ENCODE measurements around the gene TNK1.

The TNK1 gene

GRCh38 chr17:7408863-7409262 lies 28.0 kb downstream of the TNK1 start:
- in situ Hi-C loops (cut with MboI; ENCODE audit: low sequenced_read_pairs): no loop called here

- in situ Hi-C loops (cut with MboI; ENCODE audit: low sequenced_read_pairs): no loop called here
Measured at GRCh38 chr17:7409716-7410115, 28.8 kb downstream of the TNK1 start.

- in situ Hi-C loops (cut with MboI; ENCODE audit: low sequenced_read_pairs): no loop called here
Measured at GRCh38 chr17:7410634-7411426, 29.9 kb downstream of the TNK1 start.

GRCh38 chr17:7411427-7411750 lies 30.5 kb downstream of the TNK1 start:
- in situ Hi-C loops (cut with MboI; ENCODE audit: low sequenced_read_pairs): no loop called here

- in situ Hi-C loops (cut with MboI; ENCODE audit: low sequenced_read_pairs): no loop called here
Measured at GRCh38 chr17:7413346-7413985, 32.6 kb downstream of the TNK1 start.

GRCh38 chr17:7414837-7415236 lies 33.9 kb downstream of the TNK1 start:
- in situ Hi-C loops (cut with MboI; ENCODE audit: low sequenced_read_pairs): no loop called here

- in situ Hi-C loops (cut with MboI; ENCODE audit: low sequenced_read_pairs): no loop called here
Measured at GRCh38 chr17:7415784-7416183, 34.9 kb downstream of the TNK1 start.

GRCh38 chr17:7416323-7416722 lies 35.4 kb downstream of the TNK1 start:
- in situ Hi-C loops (cut with MboI; ENCODE audit: low sequenced_read_pairs): no loop called here

GRCh38 chr17:7417056-7417655 lies 36.3 kb downstream of the TNK1 start:
- in situ Hi-C loops (cut with MboI; ENCODE audit: low sequenced_read_pairs): no loop called here

GRCh38 chr17:7418472-7419152 lies 37.7 kb downstream of the TNK1 start:
- in situ Hi-C loops (cut with MboI; ENCODE audit: low sequenced_read_pairs): no loop called here

GRCh38 chr17:7419819-7420610 lies 39.1 kb downstream of the TNK1 start, which contains the start of gene SPEM1:
TSS of gene SPEM1 (plus strand) at chr17:7420324. CDS start at chr17:7420385, 61 bp downstream.
- in situ Hi-C loops (cut with MboI; ENCODE audit: low sequenced_read_pairs): no loop called here

GRCh38 chr17:7421186-7421585 lies 40.3 kb downstream of the TNK1 start:
- in situ Hi-C loops (cut with MboI; ENCODE audit: low sequenced_read_pairs): no loop called here

- in situ Hi-C loops (cut with MboI; ENCODE audit: low sequenced_read_pairs): no loop called here
Measured at GRCh38 chr17:7423679-7424078, 42.8 kb downstream of the TNK1 start.

GRCh38 chr17:7425316-7425715 lies 44.4 kb downstream of the TNK1 start, which contains the start of gene SPEM2:
TSS of gene SPEM2 (plus strand) at chr17:7425616. CDS start at chr17:7425689, 73 bp downstream.
- in situ Hi-C loops (cut with MboI; ENCODE audit: low sequenced_read_pairs): no loop called here

- in situ Hi-C loops (cut with MboI; ENCODE audit: low sequenced_read_pairs): no loop called here
Measured at GRCh38 chr17:7425756-7426155, 44.9 kb downstream of the TNK1 start.

- in situ Hi-C loops (cut with MboI; ENCODE audit: low sequenced_read_pairs): no loop called here
Measured at GRCh38 chr17:7426203-7426863, 45.4 kb downstream of the TNK1 start.

GRCh38 chr17:7426896-7427489 lies 46.1 kb downstream of the TNK1 start:
- in situ Hi-C loops (cut with MboI; ENCODE audit: low sequenced_read_pairs): no loop called here

- in situ Hi-C loops (cut with MboI; ENCODE audit: low sequenced_read_pairs): no loop called here
Measured at GRCh38 chr17:7427549-7427948, 46.7 kb downstream of the TNK1 start.

- in situ Hi-C loops (cut with MboI; ENCODE audit: low sequenced_read_pairs): no loop called here
Measured at GRCh38 chr17:7428557-7428956, 47.7 kb downstream of the TNK1 start, which contains the start of gene SPEM3. TSS of gene SPEM3 (plus strand) at chr17:7428857. CDS start at chr17:7428903, 46 bp downstream.

- in situ Hi-C loops (cut with MboI; ENCODE audit: low sequenced_read_pairs): no loop called here
Measured at GRCh38 chr17:7429722-7430121, 48.8 kb downstream of the TNK1 start.

Measured in hTERT RPE-1 (cell line).